Mesenchymal stem cell (in vitro differentiated cells and primary cell): ENCODE results near the gene NDUFAF2.
A peak's percentile ranks its signal among the peaks of the same experiment; 100 is the strongest.

Experiments used
- DNase-seq: peaks from one replicate; pipeline ENCODE4 v3.0.0-alpha.2; 2013
- H2AFZ ChIP-seq: one replicate; pipeline ENCODE4 v1.6.1; 2013; ENCODE audit warnings: low read depth, mild to moderate bottlenecking, control low read depth, inconsistent platforms, low read length, moderate library complexity
- H2AK5ac ChIP-seq: 2 replicates; pipeline ENCODE4 v1.6.1; 2013; ENCODE audit warnings: low read length, moderate library complexity, mild to moderate bottlenecking, inconsistent platforms; ENCODE audit not compliant: severe bottlenecking
- H2BK120ac ChIP-seq: one replicate; pipeline ENCODE4 v1.6.1; 2013; ENCODE audit warnings: low read depth, mild to moderate bottlenecking, inconsistent platforms, low read length, moderate library complexity
- H2BK12ac ChIP-seq, 2 experiments: one replicate each; pipeline ENCODE4 v1.6.1; 2013; ENCODE audit warnings: inconsistent platforms in 2 of 2, low read length in 2 of 2, mild to moderate bottlenecking in 2 of 2, moderate library complexity in 2 of 2, control low read depth in 1 of 2
- H2BK15ac ChIP-seq: one replicate; pipeline ENCODE4 v1.6.1; 2013; ENCODE audit warnings: mild to moderate bottlenecking, low read depth, inconsistent platforms; ENCODE audit not compliant: poor library complexity, severe bottlenecking
- H2BK5ac ChIP-seq: 2 replicates; pipeline ENCODE4 v1.6.1; 2013; ENCODE audit warnings: low read depth, mild to moderate bottlenecking, low read length, control low read depth, inconsistent platforms; ENCODE audit not compliant: poor library complexity, severe bottlenecking
- H3K14ac ChIP-seq, 2 experiments: one replicate each; pipeline ENCODE4 v1.6.1; 2013; ENCODE audit warnings: inconsistent platforms in 2 of 2, low read length in 2 of 2, control low read depth in 1 of 2, mild to moderate bottlenecking in 1 of 2, moderate library complexity in 1 of 2
- H3K18ac ChIP-seq, 2 experiments: one replicate each; pipeline ENCODE4 v1.6.1; 2013; ENCODE audit warnings: inconsistent platforms in 2 of 2, low read length in 2 of 2, control low read depth in 1 of 2, low read depth in 1 of 2, mild to moderate bottlenecking in 1 of 2
- H3K23ac ChIP-seq, 2 experiments: one replicate each; pipeline ENCODE4 v1.6.1; 2013; ENCODE audit warnings: inconsistent platforms in 2 of 2, low read length in 2 of 2, mild to moderate bottlenecking in 2 of 2, moderate library complexity in 2 of 2, control low read depth in 1 of 2
- H3K27ac ChIP-seq: 2 replicates; pipeline ENCODE4 v1.5.1; 2013; ENCODE audit warnings: mild to moderate bottlenecking, moderate library complexity, low read length, control low read depth, inconsistent platforms; ENCODE audit not compliant: poor library complexity, severe bottlenecking
- H3K27me3 ChIP-seq, 2 experiments: 2 replicates each; pipeline versions ENCODE4 v1.6.1 to v1.7.0; 2013; ENCODE audit warnings: low read length in 2 of 2, mild to moderate bottlenecking in 2 of 2, moderate library complexity in 2 of 2, control low read depth in 1 of 2, inconsistent platforms in 1 of 2; ENCODE audit not compliant: control insufficient read depth in 1 of 2, insufficient read depth in 1 of 2
- H3K36me3 ChIP-seq, 2 experiments: 2 replicates each; pipeline versions ENCODE4 v1.6.1 to v1.7.0; 2013; ENCODE audit warnings: low read length in 2 of 2, control low read depth in 1 of 2, inconsistent platforms in 1 of 2, low read depth in 1 of 2, mild to moderate bottlenecking in 1 of 2; ENCODE audit not compliant: insufficient read depth in 2 of 2, control insufficient read depth in 1 of 2
- H3K4ac ChIP-seq, 2 experiments: one replicate each; pipeline ENCODE4 v1.6.1; 2013; ENCODE audit warnings: inconsistent platforms in 2 of 2, low read length in 2 of 2, mild to moderate bottlenecking in 2 of 2, moderate library complexity in 2 of 2, control low read depth in 1 of 2, low read depth in 1 of 2
- H3K4me1 ChIP-seq: 2 replicates; pipeline ENCODE4 v1.6.1; 2013; ENCODE audit warnings: low read depth, low read length, control low read depth; ENCODE audit not compliant: control insufficient read depth, insufficient read depth
- H3K4me2 ChIP-seq: 2 replicates; pipeline ENCODE4 v1.6.1; 2013; ENCODE audit warnings: low read length, mild to moderate bottlenecking, inconsistent platforms; ENCODE audit not compliant: poor library complexity, severe bottlenecking
- H3K4me3 ChIP-seq, 2 experiments: 2 replicates each; pipeline versions ENCODE4 v1.5.1 to v1.7.0; 2013; ENCODE audit warnings: low read length in 2 of 2, mild to moderate bottlenecking in 2 of 2, control low read depth in 1 of 2, low read depth in 1 of 2; ENCODE audit not compliant: insufficient read depth in 1 of 2
- H3K79me1 ChIP-seq: replicated peaks from 2 replicates; pipeline ENCODE4 v1.6.1; 2013; ENCODE audit warnings: mild to moderate bottlenecking, control low read depth, low read length, inconsistent platforms; ENCODE audit not compliant: poor library complexity, severe bottlenecking
- H3K9ac ChIP-seq: 2 replicates; pipeline ENCODE4 v1.7.0; 2013; ENCODE audit warnings: mild to moderate bottlenecking, low read length, moderate library complexity
- H3K9me3 ChIP-seq: 2 replicates; pipeline ENCODE4 v1.7.0; 2013; ENCODE audit warnings: mild to moderate bottlenecking, low read length; ENCODE audit not compliant: control insufficient read depth
- H4K8ac ChIP-seq: one replicate; pipeline ENCODE4 v1.6.1; 2013; ENCODE audit warnings: inconsistent platforms, mild to moderate bottlenecking, low read length, moderate library complexity
- H4K91ac ChIP-seq: one replicate; pipeline ENCODE4 v1.6.1; 2013; ENCODE audit warnings: mild to moderate bottlenecking, low read length, inconsistent platforms
- WGBS: methylation state at CpG from one replicate; pipeline ENCODE4 v1.1.7; 2013; ENCODE audit warnings: mixed read lengths; 5-methylcytosine and 5-hydroxymethylcytosine counted together

NDUFAF2 gene

DNA sequence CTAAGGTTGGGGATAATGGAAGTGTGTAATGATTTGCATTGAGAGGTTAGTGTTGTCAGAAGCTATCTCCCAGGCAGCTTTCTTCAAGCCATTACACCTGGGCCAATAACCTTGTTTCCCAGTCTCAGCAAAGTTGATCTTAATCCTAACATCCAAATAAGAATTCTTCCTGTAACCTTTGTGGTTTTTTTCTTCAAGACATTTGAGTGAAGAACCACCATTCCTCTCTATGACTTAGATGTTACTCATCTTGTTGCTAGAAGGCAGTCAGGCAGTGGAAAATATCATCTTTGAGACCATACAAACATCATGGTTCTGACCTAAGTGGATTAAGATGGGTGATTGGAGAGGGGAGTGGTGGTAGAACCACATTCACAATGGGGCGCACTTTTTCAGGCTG is 103.5 kb downstream of the NDUFAF2 start:
- H3K27ac ChIP-seq: peak overlapping the region; percentile 45
- H3K4me2 ChIP-seq: no peak overlapping the region
- peaks cover 2% of the 10 kb centered on the region for H3K4me1 ChIP-seq
- no peak overlapping the region for H2BK5ac ChIP-seq
- no peak overlapping the region for H2BK12ac ChIP-seq
- no peak overlapping the region for H3K9ac ChIP-seq
- no peak overlapping the region for H3K14ac ChIP-seq
- peaks cover 11% of the 10 kb centered on the region for H3K9me3 ChIP-seq
- H2AK5ac ChIP-seq: no peak overlapping the region
- WGBS: 45% methylated on average over 1 of the region's 1 CpG
- no peaks in the 10 kb centered on the region for H3K27me3 ChIP-seq
- H4K91ac ChIP-seq: no peak overlapping the region
- H2BK15ac ChIP-seq: no peak overlapping the region
- peak; percentile 72 for DNase-seq
- H3K4ac ChIP-seq: no peak overlapping the region
- H3K18ac ChIP-seq: no peak overlapping the region
- no peak overlapping the region for H2BK120ac ChIP-seq
- peaks cover 7% of the 10 kb centered on the region for H3K79me1 ChIP-seq
- no peaks in the 10 kb centered on the region for H3K36me3 ChIP-seq
- no peak overlapping the region for H3K23ac ChIP-seq
- H2AFZ ChIP-seq: no peak overlapping the region
- peak overlapping the region in 1 of 2 experiments; percentile 15 for H3K4me3 ChIP-seq
- no peak overlapping the region for H4K8ac ChIP-seq

GRCh38 chr5:61050292-61050691 is 105.3 kb downstream of the NDUFAF2 start:
- WGBS: 100% methylated on average over 1 of the region's 1 CpG

GRCh38 chr5:61051267-61051666 is 106.3 kb downstream of the NDUFAF2 start:
- no peak overlapping the region for H3K9ac ChIP-seq
- peaks cover 7% of the 10 kb centered on the region for H3K79me1 ChIP-seq
- peak overlapping the region; percentile 75 for H3K27ac ChIP-seq
- H3K14ac ChIP-seq: no peak overlapping the region
- no peak overlapping the region for H2AFZ ChIP-seq
- no peak overlapping the region for H3K18ac ChIP-seq
- WGBS: no CpG with 5 or more reads among the region's 1 CpG
- DNase-seq: peak; percentile 68
- H3K27me3 ChIP-seq: no peaks in the 10 kb centered on the region
- H3K36me3 ChIP-seq: no peaks in the 10 kb centered on the region
- no peak overlapping the region for H3K23ac ChIP-seq
- no peak overlapping the region for H3K4ac ChIP-seq
- H3K4me2 ChIP-seq: no peak overlapping the region
- no peak overlapping the region for H2BK120ac ChIP-seq
- H2BK15ac ChIP-seq: no peak overlapping the region
- H3K4me3 ChIP-seq: peak overlapping the region in 1 of 2 experiments; percentile 8
- no peaks in the 10 kb centered on the region for H3K9me3 ChIP-seq
- no peak overlapping the region for H4K91ac ChIP-seq
- H2BK5ac ChIP-seq: no peak overlapping the region
- H4K8ac ChIP-seq: no peak overlapping the region
- peaks cover 2% of the 10 kb centered on the region for H3K4me1 ChIP-seq
- no peak overlapping the region for H2AK5ac ChIP-seq
- no peak overlapping the region for H2BK12ac ChIP-seq

More at GRCh38 chr5:61050292-61050691, 105.3 kb downstream of the NDUFAF2 start:
- Histone ChIP-seq H3K23ac (no peak overlapping the region), H3K18ac (no peak overlapping the region), H4K91ac (no peak overlapping the region), H4K8ac (no peak overlapping the region), H3K27ac (no peak overlapping the region), H3K9ac (no peak overlapping the region), H2BK120ac (no peak overlapping the region), H2BK5ac (no peak overlapping the region), H3K4ac (no peak overlapping the region), H3K27me3 (no peaks in the 10 kb centered on the region), H2AK5ac (no peak overlapping the region), H3K4me1 (peaks cover 2% of the 10 kb centered on the region), H2BK12ac (no peak overlapping the region), H2BK15ac (no peak overlapping the region), H3K4me3 (no peak overlapping the region), H2AFZ (no peak overlapping the region), H3K79me1 (peaks cover 7% of the 10 kb centered on the region), H3K4me2 (no peak overlapping the region), H3K14ac (no peak overlapping the region), H3K9me3 (no peaks in the 10 kb centered on the region), H3K36me3 (no peaks in the 10 kb centered on the region)
- no peak for DNase-seq

- no peak overlapping the region for H2BK5ac ChIP-seq
- no peak overlapping the region for H4K8ac ChIP-seq
- H3K9ac ChIP-seq: peak overlapping the region; percentile 28
- no peak overlapping the region for H4K91ac ChIP-seq
- peaks cover 2% of the 10 kb centered on the region for H3K4me1 ChIP-seq
- no peak overlapping the region for H3K18ac ChIP-seq
- H3K27me3 ChIP-seq: no peaks in the 10 kb centered on the region
- H3K4ac ChIP-seq: no peak overlapping the region
- WGBS: no CpG with 5 or more reads among the region's 2 CpGs
- H3K27ac ChIP-seq: peak overlapping the region; percentile 77
- no peak overlapping the region for H3K4me3 ChIP-seq
- no peak overlapping the region for H3K23ac ChIP-seq
- H2BK120ac ChIP-seq: no peak overlapping the region
- H3K79me1 ChIP-seq: peaks cover 3% of the 10 kb centered on the region
- no peak overlapping the region for H2BK15ac ChIP-seq
- no peaks in the 10 kb centered on the region for H3K9me3 ChIP-seq
- no peak overlapping the region for H2AK5ac ChIP-seq
- H3K36me3 ChIP-seq: no peaks in the 10 kb centered on the region
- H3K14ac ChIP-seq: no peak overlapping the region
- peak; percentile 82 for DNase-seq
- no peak overlapping the region for H2AFZ ChIP-seq
- no peak overlapping the region for H3K4me2 ChIP-seq
- no peak overlapping the region for H2BK12ac ChIP-seq
Observed at GRCh38 chr5:61052882-61053281, 107.9 kb downstream of the NDUFAF2 start.
